Tibial nerve (tissue), 4 donors: ENCODE results near the gene CHST13.

Source experiments
- CTCF ChIP-seq, 5 experiments: fragments of 200-600 bp in 3 of 5; fragments of 450-650 bp in 2 of 5; sonication (generic) in 3 of 5; IDR thresholded peaks; one replicate each; pipeline ENCODE4 v1.5.1; 2016 to 2019; ENCODE audit warnings: antibody characterized with exemption in 5 of 5, mild to moderate bottlenecking in 3 of 5, moderate library complexity in 2 of 5
- EP300 ChIP-seq, 2 donors: sonication (generic); formaldehyde crosslinking; IDR thresholded peaks; one replicate each; pipeline ENCODE4 v1.6.1; 2017; ENCODE audit warnings: antibody characterized with exemption in 2 of 2, mild to moderate bottlenecking in 1 of 2
- POLR2A ChIP-seq, 2 donors: fragments of 450-650 bp; IDR thresholded peaks; one replicate each; pipeline ENCODE4 v1.6.1; 2017; ENCODE audit warnings: antibody characterized with exemption in 2 of 2, mild to moderate bottlenecking in 2 of 2, moderate library complexity in 2 of 2

GRCh38 chr3:126498929-126499328 is 25.0 kb upstream of the CHST13 start:
- TF ChIP-seq CTCF (IDR thresholded peaks at IDR 0.05) = no peak
- TF ChIP-seq EP300 (IDR thresholded peaks at IDR 0.05) = no peak
- TF ChIP-seq POLR2A (IDR thresholded peaks at IDR 0.05) = no peak
